HUES48 (cell line): Measurements from ENCODE around the gene COL6A1.
"Not testable (repeated sequence)": the region's sequence is repeated elsewhere in the genome, so short reads cannot be mapped to it uniquely, and the experiment has no call there.

Experiments
- H3K27ac ChIP-seq: one replicate; pipeline ENCODE4 v1.7.0; 2013; ENCODE audit warnings: low read depth, low read length, inconsistent platforms
- H3K27me3 ChIP-seq: 2 replicates; pipeline ENCODE4 v1.6.1; 2013; ENCODE audit warnings: mild to moderate bottlenecking, low read length; ENCODE audit not compliant: control insufficient read depth, insufficient read depth
- H3K36me3 ChIP-seq: 2 replicates; pipeline ENCODE4 v1.6.1; 2013; ENCODE audit warnings: low read length; ENCODE audit not compliant: control insufficient read depth, insufficient read depth
- H3K4me1 ChIP-seq: 2 replicates; pipeline ENCODE4 v1.6.1; 2013; ENCODE audit warnings: mild to moderate bottlenecking, low read length; ENCODE audit not compliant: control insufficient read depth, insufficient read depth
- H3K4me3 ChIP-seq: 2 replicates; pipeline ENCODE4 v1.5.1; 2013; ENCODE audit warnings: mild to moderate bottlenecking, low read depth, low read length
- H3K9ac ChIP-seq: 2 replicates; pipeline ENCODE4 v1.6.1; 2013; ENCODE audit warnings: mild to moderate bottlenecking, low read depth, low read length, moderate library complexity
- H3K9me3 ChIP-seq: 2 replicates; pipeline ENCODE4 v1.6.1; 2013; ENCODE audit warnings: low read length; ENCODE audit not compliant: control insufficient read depth, insufficient read depth

COL6A1 gene

DNA sequence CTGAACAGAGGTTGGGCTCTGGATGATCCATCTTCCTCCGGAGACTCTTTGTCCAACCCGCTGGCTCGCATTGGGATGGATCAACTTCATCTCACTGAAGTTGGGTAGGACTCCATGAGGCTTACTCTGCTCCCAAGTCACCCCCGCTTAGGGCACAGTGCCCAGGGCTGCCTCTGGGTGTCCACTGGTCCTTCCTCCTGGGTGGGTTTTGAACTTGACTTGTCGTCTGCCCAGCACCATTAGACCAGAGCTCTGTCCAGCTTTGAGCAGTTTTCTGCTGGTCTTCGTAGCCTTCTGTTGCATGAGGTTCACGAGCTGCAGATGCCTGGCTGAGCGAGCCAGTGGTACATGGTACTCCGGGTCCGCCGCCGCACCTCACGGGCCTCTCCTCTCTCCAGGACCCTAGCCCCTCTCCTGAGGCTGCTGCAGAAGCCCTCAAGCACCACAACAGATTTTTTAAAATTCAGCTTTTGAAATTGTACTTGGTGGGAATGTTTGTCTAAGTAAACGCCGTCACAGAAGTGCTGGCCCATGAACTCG is 33.8 kb upstream of the COL6A1 start:
- no peak overlapping the region for H3K27ac ChIP-seq
- H3K4me3 ChIP-seq: no peak overlapping the region
- no peak overlapping the region for H3K9ac ChIP-seq
- no peaks in the 10 kb centered on the region for H3K9me3 ChIP-seq
- no peaks in the 10 kb centered on the region for H3K27me3 ChIP-seq
- no peaks in the 10 kb centered on the region for H3K36me3 ChIP-seq
- H3K4me1 ChIP-seq: no peaks in the 10 kb centered on the region

DNA sequence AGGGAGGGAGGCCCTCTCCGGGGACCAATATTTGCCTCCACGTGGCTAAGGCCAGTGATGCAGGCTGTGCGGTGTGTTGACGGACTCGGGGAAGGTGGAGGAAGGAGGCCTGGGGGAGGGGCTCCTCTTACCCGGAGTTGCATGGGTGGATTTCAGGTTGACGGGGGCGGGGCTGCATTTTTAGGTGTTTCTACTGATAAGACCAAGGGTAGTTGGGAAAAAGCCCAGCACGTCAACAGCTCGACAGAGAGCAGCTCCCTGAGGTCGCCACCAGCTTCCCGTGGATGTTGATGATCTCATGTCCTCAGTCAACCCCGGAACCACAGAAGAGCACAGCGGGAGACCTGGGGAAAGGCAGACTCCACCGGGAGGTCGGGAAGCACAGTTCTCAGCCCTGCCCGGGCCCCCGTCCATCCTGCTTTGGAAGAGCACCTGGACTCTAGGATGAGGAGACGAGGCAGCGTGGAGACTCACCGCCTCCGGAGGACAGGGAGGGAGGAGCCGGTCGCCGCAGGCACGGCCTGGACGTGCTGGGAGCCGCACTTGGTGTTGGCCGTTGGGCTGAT is 32.9 kb upstream of the COL6A1 start:
- H3K27ac ChIP-seq: no peak overlapping the region

DNA sequence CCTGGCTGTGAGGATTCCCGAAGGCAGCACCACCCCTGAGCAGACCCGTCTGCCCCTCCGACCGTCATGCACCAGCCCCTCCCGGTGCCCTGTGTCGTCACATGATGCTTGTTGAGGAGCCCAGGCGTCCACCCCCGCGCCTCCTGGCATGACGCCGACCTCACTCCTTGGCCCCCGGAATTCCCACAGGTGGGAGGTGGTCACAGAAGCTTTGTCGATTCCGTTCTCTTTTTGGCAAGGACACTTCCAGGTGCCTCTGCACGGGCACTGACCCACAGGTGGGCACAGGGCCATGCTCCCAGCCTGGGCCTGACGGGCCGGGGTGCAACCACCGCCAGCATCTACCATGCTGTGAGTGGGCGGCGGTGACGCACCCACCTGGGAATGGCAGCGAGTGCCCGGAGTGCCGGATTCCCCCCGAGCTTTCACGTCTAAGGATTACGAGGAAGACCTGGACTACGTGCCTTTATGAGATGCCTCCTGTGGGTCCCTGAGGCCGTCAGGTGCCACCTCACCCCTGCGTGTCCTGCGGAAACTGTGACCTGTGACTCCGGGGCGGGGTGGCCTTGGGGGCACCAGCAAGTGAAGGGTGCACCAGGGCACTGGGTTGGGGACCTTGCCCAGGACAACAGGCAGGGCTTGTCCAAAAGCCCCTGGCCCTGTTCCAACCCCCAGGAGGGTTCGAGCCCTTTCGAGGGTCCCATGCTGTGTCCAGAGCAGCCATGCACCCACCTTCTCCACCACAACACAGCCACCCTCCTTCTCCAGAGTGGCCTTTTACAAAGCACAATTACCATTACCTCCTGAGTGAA is 31.4 kb upstream of the COL6A1 start:
- no peaks in the 10 kb centered on the region for H3K9me3 ChIP-seq
- H3K4me3 ChIP-seq: no peak overlapping the region
- H3K9ac ChIP-seq: no peak overlapping the region
- no peak overlapping the region for H3K27ac ChIP-seq
- H3K27me3 ChIP-seq: no peaks in the 10 kb centered on the region
- no peaks in the 10 kb centered on the region for H3K36me3 ChIP-seq
- H3K4me1 ChIP-seq: no peaks in the 10 kb centered on the region

More for the DNA sequence above, 32.9 kb upstream of the COL6A1 start:
- Histone ChIP-seq H3K27me3 (no peaks in the 10 kb centered on the region), H3K9me3 (no peaks in the 10 kb centered on the region), H3K9ac (no peak overlapping the region), H3K4me1 (no peaks in the 10 kb centered on the region), H3K36me3 (no peaks in the 10 kb centered on the region), H3K4me3 (no peak overlapping the region)

DNA sequence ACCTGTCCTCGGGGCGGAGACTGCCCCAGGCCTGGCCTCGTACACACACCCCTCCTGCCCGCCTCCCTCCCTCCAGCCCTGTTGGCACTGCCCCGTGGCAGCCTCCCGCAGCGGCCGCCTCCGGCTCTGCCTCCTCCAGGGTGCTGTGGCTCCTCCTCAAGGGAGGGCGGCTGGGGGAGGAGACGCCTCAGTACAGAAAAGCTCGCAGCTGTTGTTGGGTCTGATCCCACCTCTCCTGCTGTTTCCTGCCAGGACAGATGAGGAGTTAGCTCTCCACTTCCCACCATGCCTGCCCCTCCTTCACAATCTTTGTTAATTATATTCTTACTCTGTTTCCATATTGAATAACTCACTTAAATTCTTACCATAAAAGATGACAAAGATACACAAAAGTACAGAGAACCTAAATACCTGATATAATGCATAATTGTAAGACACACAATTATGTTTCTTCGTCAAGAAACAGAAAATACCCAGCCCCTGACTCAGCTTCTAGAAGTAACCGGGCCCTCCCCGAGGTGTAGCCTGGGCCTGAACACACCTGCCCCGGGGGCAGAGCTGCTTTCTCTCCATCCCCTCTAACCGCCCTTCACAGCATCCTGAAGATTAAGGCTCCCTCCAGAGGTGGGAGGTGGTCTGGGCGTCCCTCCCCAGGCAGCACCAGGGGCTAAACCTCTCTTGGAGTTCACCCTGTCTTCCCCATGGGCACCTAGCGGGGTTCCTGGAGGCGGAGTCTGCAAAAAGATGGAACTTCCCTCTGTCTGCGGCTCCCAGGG is 30.6 kb upstream of the COL6A1 start:
- Histone ChIP-seq H3K27me3 (no peaks in the 10 kb centered on the region), H3K9me3 (no peaks in the 10 kb centered on the region), H3K4me3 (no peak overlapping the region), H3K9ac (no peak overlapping the region), H3K36me3 (no peaks in the 10 kb centered on the region), H3K27ac (no peak overlapping the region), H3K4me1 (no peaks in the 10 kb centered on the region)

DNA sequence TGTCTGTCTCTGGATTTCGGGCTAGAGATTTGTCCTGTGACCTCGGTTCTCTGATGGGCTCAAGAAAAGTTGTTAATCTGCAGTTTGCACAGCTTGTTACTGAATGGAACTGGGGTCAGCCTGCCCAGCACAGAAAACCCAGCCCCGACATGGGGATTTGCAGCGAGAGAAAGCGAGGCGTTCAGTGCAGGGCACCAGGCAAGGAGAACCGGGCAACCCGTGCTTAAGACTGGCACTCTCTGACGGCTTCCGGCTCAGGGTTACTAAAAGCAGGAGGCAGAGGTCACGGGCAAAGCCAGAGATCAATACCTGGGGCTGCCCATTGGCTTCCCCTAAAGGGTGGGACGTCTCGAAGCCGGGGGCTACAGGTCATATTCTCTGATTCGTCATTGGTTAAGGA is 29.9 kb upstream of the COL6A1 start:
- Histone ChIP-seq H3K27ac (no peak overlapping the region), H3K4me3 (no peak overlapping the region), H3K27me3 (no peaks in the 10 kb centered on the region), H3K4me1 (no peaks in the 10 kb centered on the region), H3K9me3 (0 out of 2 replicates have a peak, but pooled peaks cover 5% of the 10 kb centered on the region), H3K36me3 (no peaks in the 10 kb centered on the region), H3K9ac (no peak overlapping the region)

DNA sequence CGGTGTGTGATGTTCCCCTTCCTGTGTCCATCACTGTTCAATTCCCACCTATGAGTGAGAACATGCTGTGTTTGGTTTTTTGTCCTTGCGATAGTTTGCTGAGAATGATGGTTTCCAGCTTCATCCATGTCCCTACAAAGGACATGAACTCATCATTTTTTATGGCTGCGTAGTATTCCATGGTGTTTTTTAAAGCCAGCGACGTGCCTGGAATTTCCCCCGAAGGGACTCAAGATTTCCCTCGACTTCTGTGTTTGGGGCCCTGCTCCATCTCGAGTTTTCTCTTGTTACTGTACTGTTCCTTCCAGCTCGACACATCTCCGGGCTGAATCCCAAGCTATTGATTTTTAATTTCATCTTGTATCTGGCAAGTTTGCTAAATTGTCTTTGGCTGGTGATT is 29.0 kb upstream of the COL6A1 start:
- not testable (repeated sequence) for H3K27ac ChIP-seq, H3K4me1 ChIP-seq, H3K27me3 ChIP-seq, H3K9ac ChIP-seq, H3K36me3 ChIP-seq, H3K4me3 ChIP-seq
- H3K9me3 ChIP-seq: peaks cover 10% of the 10 kb centered on the region; the same call in 1 of the 2 replicates

DNA sequence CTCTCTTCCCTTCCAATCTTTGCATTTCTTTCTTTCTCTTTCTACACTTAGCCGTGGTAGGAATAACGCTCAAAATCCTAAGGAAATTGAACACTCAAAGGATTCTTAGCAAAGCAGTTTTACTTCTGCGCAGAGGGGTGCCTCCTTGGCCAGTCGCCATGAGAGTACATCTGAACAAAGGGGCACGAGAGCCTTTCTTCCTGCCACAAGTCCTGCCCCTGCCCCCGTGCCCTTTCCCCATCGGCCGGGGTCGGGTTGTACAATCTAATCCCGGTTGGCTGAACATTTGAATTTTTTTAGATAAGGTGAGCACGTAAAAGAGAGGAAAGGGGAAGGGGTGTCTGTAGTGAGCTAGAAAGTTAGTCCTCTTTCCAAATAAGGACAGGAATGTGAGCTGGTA is 28.6 kb upstream of the COL6A1 start:
- no peaks in the 10 kb centered on the region for H3K4me1 ChIP-seq
- no peak overlapping the region for H3K4me3 ChIP-seq
- no peaks in the 10 kb centered on the region for H3K27me3 ChIP-seq
- peaks cover 12% of the 10 kb centered on the region; the same call in 1 of the 2 replicates for H3K9me3 ChIP-seq
- H3K27ac ChIP-seq: no peak overlapping the region
- no peaks in the 10 kb centered on the region for H3K36me3 ChIP-seq
- no peak overlapping the region for H3K9ac ChIP-seq

DNA sequence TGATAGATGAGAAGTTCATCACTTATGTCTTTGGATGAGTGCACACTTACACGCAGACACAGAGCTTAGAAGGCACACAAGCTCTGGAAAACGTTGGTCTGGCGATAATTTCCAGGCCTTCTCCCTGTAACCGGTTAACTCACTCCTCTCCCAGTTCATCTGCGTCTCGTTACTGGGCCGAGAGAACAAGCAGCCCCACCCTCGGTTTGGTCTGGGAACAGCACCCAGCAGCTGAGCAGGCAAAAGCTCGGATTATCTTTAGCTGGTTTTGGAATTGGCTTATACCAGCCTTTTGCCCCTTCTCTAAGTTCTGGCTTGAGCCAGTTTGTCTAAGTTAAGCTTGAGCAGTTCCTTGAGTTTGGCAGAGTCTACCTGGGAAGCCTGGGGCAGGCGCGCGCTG is 27.3 kb upstream of the COL6A1 start:
- no peak overlapping the region for H3K9ac ChIP-seq
- no peaks in the 10 kb centered on the region for H3K4me1 ChIP-seq
- no peak overlapping the region for H3K4me3 ChIP-seq
- peaks cover 13% of the 10 kb centered on the region; the same call in 1 of the 2 replicates for H3K9me3 ChIP-seq
- H3K36me3 ChIP-seq: no peaks in the 10 kb centered on the region
- no peak overlapping the region for H3K27ac ChIP-seq
- no peaks in the 10 kb centered on the region for H3K27me3 ChIP-seq

DNA sequence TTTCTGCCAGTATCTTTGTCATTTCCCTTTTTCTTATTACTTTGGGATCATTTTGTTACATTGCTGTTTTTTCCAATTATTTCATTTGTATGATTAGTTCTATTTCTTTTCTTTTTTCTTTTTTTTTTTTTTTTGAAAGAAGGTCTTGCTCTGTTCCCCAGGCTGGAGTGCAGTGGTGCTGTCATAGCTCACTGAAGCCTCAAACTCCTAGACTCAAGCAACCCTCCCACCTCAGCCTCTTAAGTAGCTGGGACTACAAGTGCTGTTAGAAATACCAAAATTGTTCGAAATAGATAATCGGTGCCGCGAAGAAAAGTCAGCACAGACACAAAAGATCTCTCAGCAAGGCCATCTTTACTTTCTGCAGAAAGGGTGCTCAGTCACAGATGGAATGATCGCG is 26.6 kb upstream of the COL6A1 start:
- Histone ChIP-seq H3K36me3 (no peaks in the 10 kb centered on the region), H3K9me3 (peaks cover 13% of the 10 kb centered on the region; the same call in 1 of the 2 replicates), H3K9ac (no peak overlapping the region), H3K4me3 (no peak overlapping the region), H3K4me1 (no peaks in the 10 kb centered on the region), H3K27me3 (no peaks in the 10 kb centered on the region), H3K27ac (no peak overlapping the region)

DNA sequence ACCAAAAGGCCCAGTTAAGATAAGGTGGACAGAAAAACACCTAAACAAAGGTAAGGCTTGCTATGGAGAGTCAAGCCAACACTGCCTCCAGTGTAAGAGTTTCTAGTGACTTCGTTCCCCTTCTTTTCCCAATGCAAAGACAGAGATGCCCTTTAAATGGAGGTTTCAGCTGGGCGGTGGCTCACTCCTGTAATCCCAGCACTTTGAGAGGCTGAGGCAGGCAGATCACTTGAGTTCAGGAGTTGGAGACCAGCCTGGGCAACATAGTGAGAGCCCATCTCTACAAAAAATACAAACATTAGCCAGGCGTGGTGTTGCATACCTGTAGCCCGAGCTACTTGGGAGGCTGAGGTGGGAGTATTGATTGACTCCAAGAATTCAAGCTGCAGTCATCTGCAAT is 24.0 kb upstream of the COL6A1 start:
- Histone ChIP-seq H3K9ac (no peak overlapping the region), H3K9me3 (peaks cover 25% of the 10 kb centered on the region), H3K27me3 (no peaks in the 10 kb centered on the region), H3K36me3 (no peaks in the 10 kb centered on the region), H3K27ac (no peak overlapping the region), H3K4me1 (no peaks in the 10 kb centered on the region), H3K4me3 (no peak overlapping the region)
